Skeletal muscle tissue (tissue), 4 donors: ENCODE data around the gene FOXP2. TPM values are rescaled to one million over a fixed set of nuclear protein-coding genes. Genes with fewer than 3 reads are reported as not detected.

Experiments used
- H3K27ac ChIP-seq: one replicate; pipeline ENCODE4 v1.7.0; 2013; ENCODE audit warnings: mild to moderate bottlenecking, low read depth, low read length, inconsistent platforms
- H3K27me3 ChIP-seq, 3 donors: one replicate each; pipeline ENCODE4 v1.7.0; 2013; ENCODE audit warnings: low read length in 3 of 3; ENCODE audit not compliant: control insufficient read depth in 3 of 3, insufficient read depth in 3 of 3
- H3K36me3 ChIP-seq, 3 donors: one replicate each; pipeline ENCODE4 v1.7.0; 2013; ENCODE audit warnings: low read length in 3 of 3; ENCODE audit not compliant: control insufficient read depth in 3 of 3, insufficient read depth in 3 of 3
- H3K4me1 ChIP-seq, 3 donors: one replicate each; pipeline ENCODE4 v1.7.0; 2013; ENCODE audit warnings: low read length in 3 of 3, mild to moderate bottlenecking in 3 of 3; ENCODE audit not compliant: control insufficient read depth in 3 of 3, insufficient read depth in 3 of 3
- H3K4me3 ChIP-seq, 3 donors: one replicate each; pipeline ENCODE4 v1.7.0; 2013; ENCODE audit warnings: low read length in 3 of 3
- H3K9ac ChIP-seq, 3 donors: one replicate each; pipeline ENCODE4 v1.7.0; 2013; ENCODE audit warnings: low read length in 3 of 3, mild to moderate bottlenecking in 3 of 3, moderate library complexity in 2 of 3, low read depth in 1 of 3
- H3K9me3 ChIP-seq, 3 donors: one replicate each; pipeline ENCODE4 v1.7.0; 2013; ENCODE audit warnings: low read length in 3 of 3; ENCODE audit not compliant: control insufficient read depth in 3 of 3
- total RNA-seq: library from RNA; depleted of rRNA; stranded (reverse); fragments of >200 nt; gene quantifications from one replicate; pipeline ENCODE4 v1.2.3, GENCODE V29; 2014
- donor health status: Osteomylitis.

FOXP2 gene
- total RNA-seq, 1 donor from 2014 or later = 10.4 TPM

DNA sequence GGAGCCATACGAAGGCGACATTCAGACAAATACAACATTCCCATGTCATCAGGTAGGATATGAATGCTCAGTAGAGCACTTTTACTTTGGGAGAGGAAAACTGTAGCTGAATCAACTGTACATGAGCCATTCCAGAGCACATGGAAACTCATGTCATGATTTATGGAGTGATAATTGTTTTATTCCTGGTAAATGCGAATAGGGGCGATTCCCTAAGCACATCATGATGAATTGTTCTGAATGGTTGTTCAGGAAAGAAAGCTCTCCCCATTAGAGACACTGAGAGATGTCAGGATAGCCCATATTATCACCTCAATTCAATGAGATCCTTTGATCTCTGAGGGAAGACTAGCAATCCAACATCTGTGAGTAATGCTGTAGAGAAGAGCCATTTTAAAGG lies 243.6 kb downstream of the FOXP2 start:
- no peak overlapping the region for H3K9ac ChIP-seq

GRCh38 chr7:114659409-114660125 lies 245.0 kb downstream of the FOXP2 start:
- Histone ChIP-seq H3K27ac (no peak overlapping the region), H3K4me3 (no peak overlapping the region), H3K36me3 (no peaks in the 10 kb centered on the region), H3K27me3 (no peaks in the 10 kb centered on the region), H3K4me1 (no peaks in the 10 kb centered on the region), H3K9ac (no peak overlapping the region), H3K9me3 (no peaks in the 10 kb centered on the region)

More for the DNA sequence above, 243.6 kb downstream of the FOXP2 start:
- Histone ChIP-seq H3K27ac (no peak overlapping the region), H3K36me3 (no peaks in the 10 kb centered on the region), H3K4me3 (no peak overlapping the region), H3K9me3 (no peaks in the 10 kb centered on the region), H3K27me3 (no peaks in the 10 kb centered on the region), H3K4me1 (no peaks in the 10 kb centered on the region)

- no peaks in the 10 kb centered on the region for H3K4me1 ChIP-seq
- H3K27ac ChIP-seq = no peak overlapping the region
- H3K36me3 ChIP-seq = no peaks in the 10 kb centered on the region
- H3K9me3 ChIP-seq = no peaks in the 10 kb centered on the region
- no peak overlapping the region for H3K4me3 ChIP-seq
- no peaks in the 10 kb centered on the region for H3K27me3 ChIP-seq
- H3K9ac ChIP-seq = no peak overlapping the region
Observed at GRCh38 chr7:114660126-114660486, 245.5 kb downstream of the FOXP2 start.

GRCh38 chr7:114660753-114661152 lies 246.1 kb downstream of the FOXP2 start:
- H3K27me3 ChIP-seq = no peaks in the 10 kb centered on the region
- no peaks in the 10 kb centered on the region for H3K36me3 ChIP-seq
- H3K9me3 ChIP-seq = no peaks in the 10 kb centered on the region
- no peak overlapping the region for H3K27ac ChIP-seq
- no peaks in the 10 kb centered on the region for H3K4me1 ChIP-seq
- H3K9ac ChIP-seq = no peak overlapping the region
- no peak overlapping the region for H3K4me3 ChIP-seq

- no peaks in the 10 kb centered on the region for H3K36me3 ChIP-seq
- H3K4me1 ChIP-seq = no peaks in the 10 kb centered on the region
- no peak overlapping the region for H3K27ac ChIP-seq
- no peak overlapping the region for H3K9ac ChIP-seq
- H3K9me3 ChIP-seq = no peaks in the 10 kb centered on the region
- no peaks in the 10 kb centered on the region for H3K27me3 ChIP-seq
- H3K4me3 ChIP-seq = no peak overlapping the region
Observed at GRCh38 chr7:114662002-114662677, 247.5 kb downstream of the FOXP2 start.

DNA sequence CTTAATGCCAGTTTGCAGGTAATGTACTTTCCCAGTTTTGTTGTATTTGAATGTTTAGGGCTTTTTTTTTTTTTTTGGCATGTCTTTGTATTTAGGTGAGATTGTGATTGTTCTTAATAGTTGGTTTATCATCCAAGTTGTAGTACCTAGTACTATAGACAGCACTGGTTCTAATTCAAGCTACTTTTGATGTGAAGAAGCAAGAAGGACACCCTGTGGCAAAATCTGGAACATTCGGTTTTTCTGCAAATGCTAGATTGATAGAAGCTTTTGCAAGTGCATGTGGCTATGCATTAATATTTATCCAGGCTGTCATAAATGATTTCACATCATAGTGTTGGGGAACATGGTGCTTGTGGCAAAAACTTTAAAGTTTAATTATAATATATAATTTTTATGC lies 248.9 kb downstream of the FOXP2 start:
- H3K36me3 ChIP-seq = no peaks in the 10 kb centered on the region

DNA sequence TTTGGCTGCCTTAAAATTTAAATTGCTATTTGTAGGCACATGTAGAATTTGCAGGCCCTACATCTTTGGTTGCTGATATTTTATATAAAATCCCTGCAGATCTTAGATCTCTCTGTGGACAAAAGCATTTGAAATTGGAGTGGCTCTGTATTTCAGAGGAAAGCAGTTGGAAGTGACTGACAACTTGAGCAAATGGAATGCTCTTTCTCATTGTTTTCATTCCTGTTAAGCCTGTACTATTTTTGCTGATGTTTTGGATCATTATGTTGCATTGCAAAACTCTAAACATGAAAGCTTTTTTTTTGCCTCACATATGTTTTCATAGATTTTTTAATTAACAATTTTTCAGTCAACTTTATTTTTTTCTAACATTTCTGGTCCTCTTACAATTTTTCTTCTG lies 256.1 kb downstream of the FOXP2 start:
- H3K9ac ChIP-seq = no peak overlapping the region
- no peaks in the 10 kb centered on the region for H3K36me3 ChIP-seq
- no peaks in the 10 kb centered on the region for H3K4me1 ChIP-seq
- H3K4me3 ChIP-seq = no peak overlapping the region
- H3K27me3 ChIP-seq = no peaks in the 10 kb centered on the region
- no peaks in the 10 kb centered on the region for H3K9me3 ChIP-seq
- H3K27ac ChIP-seq = no peak overlapping the region

More for the DNA sequence above, 248.9 kb downstream of the FOXP2 start:
- H3K4me3 ChIP-seq = no peak overlapping the region
- no peaks in the 10 kb centered on the region for H3K27me3 ChIP-seq
- no peak overlapping the region for H3K27ac ChIP-seq
- no peaks in the 10 kb centered on the region for H3K9me3 ChIP-seq
- H3K4me1 ChIP-seq = no peaks in the 10 kb centered on the region
- no peak overlapping the region for H3K9ac ChIP-seq

- H3K36me3 ChIP-seq = no peaks in the 10 kb centered on the region
- H3K9me3 ChIP-seq = no peaks in the 10 kb centered on the region
- no peak overlapping the region for H3K27ac ChIP-seq
- no peak overlapping the region for H3K4me3 ChIP-seq
- no peaks in the 10 kb centered on the region for H3K27me3 ChIP-seq
- no peaks in the 10 kb centered on the region for H3K4me1 ChIP-seq
- no peak overlapping the region for H3K9ac ChIP-seq
Observed at GRCh38 chr7:114671563-114672123, 257.0 kb downstream of the FOXP2 start.

DNA sequence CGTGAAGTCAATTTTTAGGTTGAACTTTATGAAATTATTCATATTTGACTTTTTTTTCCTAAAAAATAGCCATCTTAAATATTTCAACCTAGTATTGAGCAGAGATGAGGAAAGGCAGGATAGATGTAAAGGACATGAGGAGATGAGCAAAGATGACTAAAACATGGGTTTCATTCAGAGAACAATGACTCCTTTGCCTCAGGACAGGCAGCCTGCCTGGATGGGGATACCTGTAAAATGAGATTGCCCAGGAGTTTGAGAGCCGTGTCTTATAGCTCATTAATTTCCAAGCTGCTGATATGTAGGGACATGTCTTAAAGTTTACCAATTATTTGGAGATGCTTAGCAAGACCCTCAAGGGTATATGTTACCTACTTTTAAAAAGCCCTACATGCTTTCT lies 263.5 kb downstream of the FOXP2 start:
- H3K4me3 ChIP-seq = no peak overlapping the region
- no peak overlapping the region for H3K9ac ChIP-seq
- no peaks in the 10 kb centered on the region for H3K27me3 ChIP-seq
- H3K27ac ChIP-seq = no peak overlapping the region
- H3K9me3 ChIP-seq = no peaks in the 10 kb centered on the region
- H3K36me3 ChIP-seq = no peaks in the 10 kb centered on the region
- no peaks in the 10 kb centered on the region for H3K4me1 ChIP-seq

DNA sequence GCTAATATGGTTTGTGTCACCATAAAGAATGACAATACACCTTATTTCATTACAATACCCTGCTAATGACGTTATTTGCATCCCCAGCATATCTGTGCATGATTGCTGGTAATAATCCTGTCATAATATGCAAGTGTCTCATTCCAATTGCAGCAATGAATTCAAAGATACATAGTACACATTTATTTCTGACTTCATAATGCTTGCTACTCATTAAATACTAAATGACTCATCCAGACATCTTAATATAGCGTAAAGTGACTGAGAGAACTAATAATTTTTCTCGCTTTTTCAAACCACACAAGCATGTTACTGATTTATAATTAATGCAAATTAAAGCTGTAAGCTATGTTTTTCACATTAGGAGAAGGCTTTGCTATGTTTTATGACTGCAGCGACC lies 272.6 kb downstream of the FOXP2 start:
- no peaks in the 10 kb centered on the region for H3K27me3 ChIP-seq
- peaks cover 0 to 9% (median 2%) of the 10 kb centered on the region in 3 donors for H3K36me3 ChIP-seq
- H3K4me3 ChIP-seq = no peak overlapping the region
- no peaks in the 10 kb centered on the region for H3K9me3 ChIP-seq
- no peak overlapping the region for H3K27ac ChIP-seq
- no peak overlapping the region for H3K9ac ChIP-seq
- H3K4me1 ChIP-seq = no peaks in the 10 kb centered on the region
